HG03354 (cell line): ENCODE data around the gene PPP2R2C.

ENCODE experiments used
- ATAC-seq: cut with Tn5 transposase; IDR thresholded peaks from one replicate; pipeline ENCODE4 v1.9.1; 2021; ENCODE audit warnings: mild to moderate bottlenecking; ENCODE audit not compliant: unreplicated experiment, poor library complexity, severe bottlenecking

PPP2R2C gene

DNA sequence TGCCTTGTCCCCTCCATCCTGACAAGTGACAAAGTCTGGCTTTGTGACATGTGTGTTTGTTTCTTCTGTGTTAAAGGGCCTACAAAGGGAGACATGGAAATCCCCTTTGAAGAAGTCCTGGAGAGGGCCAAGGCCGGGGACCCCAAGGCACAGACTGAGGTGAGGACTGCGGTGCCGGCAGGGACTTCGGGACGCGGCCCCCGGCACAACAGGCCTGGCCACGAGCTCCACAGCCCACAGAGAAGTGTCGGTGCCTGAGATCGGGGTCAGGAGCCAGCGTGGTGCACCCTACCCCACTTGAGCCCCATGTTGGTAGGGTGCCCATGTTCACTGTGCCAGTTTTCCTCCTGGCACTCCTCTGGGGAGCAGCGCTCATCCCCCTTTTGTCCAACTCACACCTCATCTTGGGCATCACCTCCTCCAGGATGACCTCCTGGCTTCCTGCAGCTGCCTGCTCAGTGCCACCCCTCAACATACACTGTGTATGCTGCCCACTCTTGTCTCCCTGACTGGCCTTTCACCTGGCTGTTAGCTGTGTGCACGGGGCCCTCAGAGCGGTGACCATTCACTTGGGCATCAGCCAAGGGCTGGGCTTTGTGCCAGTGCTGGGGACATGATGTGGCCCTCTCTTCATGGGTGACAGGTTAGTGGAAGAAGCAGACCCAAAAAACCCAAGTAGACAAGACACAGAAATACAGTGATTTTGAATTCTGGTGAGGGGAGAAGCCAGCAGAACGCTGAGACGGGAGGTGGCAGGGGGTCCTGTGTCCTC, 185.2 kb downstream of the PPP2R2C start:
- ATAC-seq, result no peak

DNA sequence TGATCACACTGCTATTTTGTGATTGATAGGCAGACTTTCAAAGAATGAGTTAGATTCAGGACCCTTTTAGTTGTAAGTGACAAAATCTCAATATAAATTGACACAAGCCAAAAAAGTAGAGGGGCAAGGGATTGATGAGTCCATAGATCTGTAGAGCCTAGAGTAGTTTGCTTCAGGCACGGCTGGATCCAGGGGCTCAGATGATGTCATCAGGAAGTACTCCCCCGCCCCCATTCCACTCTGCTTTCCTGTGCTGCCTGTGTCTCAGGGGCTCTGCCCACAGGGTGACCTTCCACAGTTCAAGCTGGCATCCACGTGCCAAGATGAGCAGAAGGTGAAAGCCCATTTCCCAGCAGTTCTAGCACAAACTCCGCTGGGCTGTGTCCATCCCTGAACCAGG, 189.1 kb downstream of the PPP2R2C start:
- ATAC-seq, result no peak

DNA sequence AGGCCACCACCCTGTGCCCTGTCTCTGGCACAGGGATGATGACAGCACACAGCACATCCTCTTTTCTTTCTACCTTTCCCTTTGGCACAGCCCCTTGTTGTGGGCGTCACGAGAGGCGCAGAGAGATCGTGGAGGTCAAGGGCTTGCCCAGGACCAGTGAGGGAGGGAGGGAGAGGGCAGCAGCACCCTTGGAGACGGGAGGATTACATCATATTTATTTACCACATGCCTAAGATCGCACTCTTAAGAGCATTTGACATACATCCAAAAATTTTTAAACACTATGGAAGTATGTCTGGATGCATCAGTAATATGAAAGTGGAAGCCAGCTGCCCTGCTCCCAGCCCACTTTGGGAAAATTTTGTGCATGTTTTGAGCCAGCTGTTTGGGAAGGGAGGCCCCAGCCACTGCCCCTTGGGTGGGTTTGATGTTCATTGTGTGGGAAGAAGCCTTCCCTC, 190.1 kb downstream of the PPP2R2C start:
- ATAC-seq, result no peak

DNA sequence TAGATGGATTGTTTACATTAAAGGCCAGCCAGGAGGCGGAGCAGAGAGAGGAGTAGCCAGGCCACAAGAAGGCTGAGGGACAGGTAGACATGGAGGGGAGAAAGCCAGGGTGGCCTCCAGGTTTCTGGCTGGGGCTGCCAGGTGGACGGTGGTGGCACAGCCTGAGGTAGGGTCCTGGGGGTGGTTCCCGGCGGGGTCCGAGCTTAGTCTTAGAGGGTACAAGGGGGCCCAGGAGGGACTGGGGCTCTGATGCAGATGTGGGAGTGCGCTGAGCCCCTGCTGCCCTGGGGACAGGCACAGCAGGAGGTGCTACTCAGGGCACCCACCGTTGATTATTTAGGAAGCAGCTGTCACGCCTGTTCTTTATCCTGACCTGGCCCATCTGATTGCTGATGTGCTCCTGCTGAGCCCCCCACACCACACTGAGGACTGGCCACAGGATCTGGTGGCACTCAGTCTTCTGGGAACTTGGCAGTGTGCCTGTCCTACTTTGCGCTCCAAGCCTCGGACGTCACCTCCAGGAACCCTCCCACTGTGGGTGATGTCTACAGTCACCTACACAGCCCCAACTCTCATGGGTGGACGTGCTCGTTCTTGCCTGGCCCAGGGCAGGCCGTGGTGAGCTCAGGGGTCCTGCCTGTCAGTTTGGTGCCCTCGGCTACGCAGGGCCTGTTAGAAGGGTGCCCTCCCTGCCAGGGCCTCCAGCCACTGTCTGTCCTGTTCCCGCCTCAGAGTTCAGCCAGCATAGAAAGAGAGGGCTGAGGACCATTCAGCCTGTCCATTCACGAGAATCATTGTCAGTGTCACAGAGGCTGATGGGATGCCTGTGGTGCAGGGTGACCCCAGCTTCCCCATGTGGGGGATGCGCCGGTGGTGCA, 190.7 kb downstream of the PPP2R2C start:
- ATAC-seq, result no peak

DNA sequence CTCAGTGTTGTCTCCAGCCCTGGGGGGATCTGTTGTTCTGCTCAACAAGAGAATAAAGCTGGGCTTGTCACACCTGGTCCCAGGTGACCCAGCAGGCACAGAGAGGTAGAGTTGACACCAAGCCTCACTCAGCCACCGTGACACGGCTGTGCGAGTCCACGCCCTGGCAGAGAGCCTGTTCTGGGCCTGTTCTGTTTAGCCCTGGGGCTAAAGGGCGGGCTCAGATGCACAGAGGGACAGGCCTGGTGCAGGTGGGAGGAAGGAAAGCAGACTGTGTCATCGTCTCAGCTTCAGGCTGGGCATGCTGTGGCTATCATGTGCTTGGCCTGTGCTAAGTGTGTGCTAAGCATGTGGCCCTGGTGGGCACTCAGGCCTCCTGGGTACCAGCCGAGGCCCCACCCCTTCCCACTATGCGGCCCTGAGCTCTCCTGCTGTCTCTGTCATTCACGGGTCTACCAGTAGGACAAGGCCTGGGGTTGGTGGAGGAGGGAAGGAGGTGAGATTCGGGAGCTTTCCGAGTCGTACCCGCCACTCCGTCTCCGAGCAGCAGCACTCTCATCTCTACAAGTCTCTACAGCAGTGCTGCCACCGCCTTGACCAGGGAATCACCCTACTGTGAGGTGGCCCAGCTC, 191.9 kb downstream of the PPP2R2C start:
- ATAC-seq, result no peak

DNA sequence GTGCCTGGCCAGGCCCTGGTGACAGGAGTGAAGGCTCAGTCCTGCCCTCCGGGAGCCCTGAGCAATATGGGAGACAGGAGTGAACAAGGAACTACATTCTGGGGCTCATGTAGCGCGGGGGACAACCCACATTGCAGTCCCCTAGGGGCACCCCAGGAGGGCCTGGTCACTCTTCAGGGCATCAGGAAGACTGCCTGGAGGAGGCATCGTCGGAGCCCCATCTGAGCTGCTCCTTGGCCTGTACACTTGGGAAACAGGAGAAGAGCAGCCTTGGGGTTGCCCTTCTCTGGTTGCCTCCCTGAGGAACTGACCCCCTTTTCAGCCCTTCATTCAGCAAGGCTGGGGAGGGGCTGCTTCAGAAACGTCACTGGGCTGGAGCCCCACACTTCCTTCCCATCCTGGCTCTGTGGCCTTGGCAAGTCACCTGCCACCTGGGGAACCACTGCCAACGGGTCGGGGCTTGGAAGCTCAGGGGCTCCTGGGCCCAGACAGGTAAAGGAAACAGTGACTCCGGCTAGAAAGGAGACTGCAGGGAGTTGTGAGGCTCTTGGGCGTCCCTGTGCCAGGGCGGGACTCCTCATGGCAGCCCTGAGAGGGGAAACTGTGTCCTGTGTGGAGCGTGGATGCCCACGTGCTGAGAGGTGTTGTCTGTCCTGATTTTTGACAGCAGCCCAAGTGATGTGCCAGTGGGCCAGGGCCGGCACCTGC, 192.7 kb downstream of the PPP2R2C start:
- no peak for ATAC-seq

DNA sequence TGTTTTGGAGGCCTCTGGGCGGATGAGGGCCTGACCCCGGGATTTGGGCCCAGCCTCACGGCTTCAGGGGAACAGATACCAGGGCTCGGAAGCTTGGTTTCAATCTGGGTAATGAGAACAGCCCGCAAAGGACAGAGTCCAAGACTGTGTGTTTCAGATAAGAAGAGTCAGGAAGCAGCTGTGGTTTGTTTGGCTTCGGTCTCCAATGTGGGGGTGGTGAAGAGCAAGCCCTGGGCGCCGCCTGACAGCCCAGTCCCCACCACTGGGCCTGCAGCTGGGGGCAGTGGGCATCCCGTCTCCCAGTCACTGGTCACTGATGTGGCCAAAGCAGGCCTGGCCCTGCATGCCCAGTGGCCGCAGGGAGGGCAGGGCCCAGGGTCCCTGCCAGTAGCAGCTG, 193.6 kb downstream of the PPP2R2C start:
- peak; percentile 98 for ATAC-seq

DNA sequence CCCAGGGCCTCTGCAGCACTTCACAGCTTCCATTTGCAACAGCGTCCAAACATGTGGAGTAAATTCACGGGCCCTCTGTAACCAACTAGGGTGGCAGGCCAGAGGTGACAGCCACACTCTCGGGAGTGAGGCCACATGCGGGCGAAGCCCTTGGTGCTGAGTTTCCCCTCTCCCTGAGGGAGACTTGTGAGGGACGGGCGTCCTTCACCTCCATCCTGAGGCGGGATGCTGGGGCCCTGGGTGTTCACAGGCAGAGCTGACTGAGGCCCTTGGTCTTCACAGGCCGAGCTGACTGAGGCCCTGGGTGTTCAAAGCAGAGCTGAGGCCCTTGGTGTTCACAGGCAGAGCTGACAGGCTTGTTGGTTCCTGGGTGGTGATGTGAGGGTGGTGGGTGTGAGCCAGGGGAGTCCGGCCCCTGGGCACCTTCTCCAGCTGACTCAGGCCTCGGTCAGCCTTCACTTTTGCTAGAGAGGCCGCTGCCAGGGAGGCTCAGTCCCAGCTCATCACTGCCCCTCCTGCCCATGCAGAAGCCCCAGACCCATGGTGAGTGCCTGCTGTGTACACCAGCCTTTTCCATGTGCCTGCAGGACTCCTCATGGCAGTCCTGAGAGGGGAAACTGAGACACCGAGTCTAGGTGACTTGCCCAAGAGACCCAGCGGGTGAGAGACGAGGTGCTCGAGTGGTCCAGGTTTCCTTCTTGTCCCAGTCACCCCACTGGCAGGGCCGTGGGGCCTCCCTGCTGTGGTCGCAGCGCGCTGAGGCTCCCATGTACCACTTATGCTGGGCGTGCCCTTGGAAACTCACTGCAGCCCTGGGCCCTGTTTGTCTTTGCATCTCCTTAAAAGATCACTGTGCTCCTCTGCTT, 194.2 kb downstream of the PPP2R2C start:
- peak; percentile 5 for ATAC-seq

DNA sequence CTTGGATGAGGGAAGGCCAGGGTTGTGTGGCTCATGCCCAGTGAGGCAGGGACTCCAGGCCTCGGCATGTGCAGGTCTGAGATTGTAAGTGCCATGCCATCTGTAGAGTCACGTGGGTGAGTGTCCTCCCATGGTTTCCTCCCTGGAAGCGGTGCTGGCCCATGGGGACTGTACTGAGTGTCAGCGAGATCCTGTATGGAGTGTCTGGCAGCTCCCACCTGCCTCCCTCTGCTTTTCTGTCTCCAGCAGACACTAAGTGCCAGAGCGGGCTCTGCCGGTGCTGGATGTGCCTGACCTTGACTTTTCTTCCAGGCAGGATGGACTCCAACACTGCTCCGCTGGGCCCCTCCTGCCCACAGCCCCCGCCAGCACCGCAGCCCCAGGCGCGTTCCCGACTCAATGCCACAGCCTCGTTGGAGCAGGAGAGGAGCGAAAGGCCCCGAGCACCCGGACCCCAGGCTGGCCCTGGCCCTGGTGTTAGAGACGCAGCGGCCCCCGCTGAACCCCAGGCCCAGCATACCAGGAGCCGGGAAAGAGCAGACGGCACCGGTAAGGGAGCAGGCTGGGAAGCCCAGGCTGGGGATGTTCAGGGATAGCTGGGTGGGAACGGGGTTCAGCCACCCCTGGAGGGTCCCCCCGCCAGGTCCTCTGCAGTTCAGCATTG, 195.1 kb downstream of the PPP2R2C start:
- ATAC-seq, result no peak

DNA sequence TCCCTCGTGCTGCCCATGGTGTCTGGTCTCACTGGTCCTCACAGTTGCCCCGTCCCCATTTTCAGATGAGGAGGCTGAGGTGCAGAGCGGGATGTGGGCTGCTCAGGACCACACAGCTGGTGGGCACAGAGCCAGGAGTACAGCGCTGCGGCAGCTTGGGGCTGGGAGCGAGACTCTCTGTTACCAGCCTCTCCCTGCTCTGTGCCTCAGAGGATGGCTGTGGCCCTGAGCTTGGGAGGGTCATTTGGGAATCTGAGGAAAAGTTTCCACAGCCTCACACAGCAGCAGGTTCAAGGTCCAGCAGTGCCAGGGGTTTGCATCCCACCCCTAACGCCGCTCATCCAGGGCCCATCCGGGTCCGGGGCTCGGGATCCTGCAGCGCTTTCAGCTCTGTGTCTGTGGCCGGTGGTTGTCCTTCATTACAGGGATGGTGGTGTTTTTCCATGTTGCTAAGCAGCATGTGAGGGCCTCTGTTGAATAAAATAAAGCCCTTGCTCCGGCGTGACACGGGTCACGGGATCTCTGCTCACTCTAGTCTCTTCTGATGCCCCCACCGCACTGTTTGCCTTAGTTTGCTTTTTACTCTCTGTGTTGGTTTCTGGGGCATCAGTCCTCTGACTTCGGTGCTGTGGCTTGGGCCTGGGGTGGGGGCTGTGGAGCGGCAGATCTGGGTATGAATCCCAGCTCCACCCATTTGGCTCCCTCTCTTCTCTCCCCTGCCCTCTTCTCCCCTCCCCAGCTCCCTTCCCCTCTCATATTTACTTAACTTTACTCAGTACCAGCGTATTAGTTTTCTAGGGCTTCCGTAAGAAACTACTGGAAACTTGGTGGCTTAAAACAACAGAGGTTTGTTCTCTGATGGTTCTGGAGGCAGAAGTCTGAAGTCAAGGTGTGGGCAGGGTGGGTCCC, 196.3 kb downstream of the PPP2R2C start:
- ATAC-seq, result no peak

DNA sequence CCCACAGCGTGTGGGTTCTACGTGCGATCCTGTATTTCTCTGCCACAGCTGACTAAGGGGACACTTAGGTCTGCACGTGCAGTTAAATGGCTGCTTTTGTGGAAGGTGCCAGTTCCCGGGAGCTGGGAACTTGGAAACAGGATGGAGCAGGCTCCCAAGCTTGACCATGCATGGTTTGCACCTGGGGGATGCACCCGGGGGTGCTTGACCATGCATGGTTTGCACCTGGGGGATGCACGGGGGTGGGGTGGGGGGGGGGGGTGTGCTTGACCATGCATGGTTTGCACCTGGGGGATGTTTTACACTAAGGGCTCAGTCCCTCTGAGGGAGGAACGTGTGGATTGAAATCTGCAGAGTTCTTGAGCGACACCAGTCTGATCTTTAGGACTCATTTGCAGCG, 197.1 kb downstream of the PPP2R2C start:
- ATAC-seq, result no peak

DNA sequence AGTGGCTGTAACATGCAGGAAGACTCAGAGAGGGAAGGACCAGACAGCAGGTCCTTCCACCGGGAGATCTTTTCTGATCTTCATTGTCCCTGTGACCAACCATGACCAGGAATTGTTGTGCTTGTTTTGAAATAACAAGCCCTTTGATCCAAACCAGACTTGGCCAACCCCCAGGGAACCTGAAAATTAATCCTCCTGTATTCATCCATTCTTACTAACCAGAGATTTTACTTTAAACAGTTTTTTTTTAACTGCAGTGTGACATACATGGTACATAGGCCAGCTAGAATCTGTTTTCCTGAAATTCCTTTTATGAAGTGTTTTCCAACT, 198.8 kb downstream of the PPP2R2C start:
- no peak for ATAC-seq

DNA sequence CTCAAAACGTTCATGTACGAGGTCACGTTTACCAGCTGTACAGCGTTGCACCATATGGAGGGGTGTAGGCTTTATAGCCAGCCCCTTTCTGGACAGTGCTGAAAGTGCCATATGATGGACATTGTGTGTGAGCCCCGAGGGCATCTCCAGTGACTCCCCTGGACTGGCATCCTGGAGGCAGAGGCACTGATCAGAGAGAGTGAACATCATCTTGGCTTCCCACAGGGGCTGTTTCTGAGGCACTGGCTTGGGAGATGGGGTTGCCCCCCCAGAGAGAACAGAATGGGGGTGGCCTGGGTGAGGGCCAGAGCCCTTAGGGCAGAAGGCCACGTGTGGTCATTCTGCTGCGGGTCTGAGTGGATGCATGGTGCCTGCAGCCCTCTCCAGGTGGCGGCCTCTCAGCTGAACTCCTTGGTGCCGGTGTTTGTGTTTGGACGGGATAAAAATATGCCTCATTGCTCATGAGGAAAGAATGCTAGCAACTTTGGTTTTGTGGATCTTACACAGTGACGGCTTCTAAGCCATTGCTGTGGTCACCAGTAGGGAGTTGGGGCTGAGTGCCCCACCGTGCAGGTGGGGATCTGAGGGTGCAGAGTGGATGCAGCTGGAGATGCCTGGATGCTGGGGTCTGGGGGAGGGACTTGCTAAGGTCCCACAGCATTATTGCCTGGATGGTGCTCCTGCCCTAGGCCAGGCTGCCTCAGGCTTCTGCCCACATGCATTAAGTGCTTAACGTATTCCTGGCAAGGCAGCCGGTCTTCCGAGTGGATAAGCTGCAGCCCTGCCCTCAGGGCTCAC, 199.4 kb downstream of the PPP2R2C start:
- no peak for ATAC-seq

DNA sequence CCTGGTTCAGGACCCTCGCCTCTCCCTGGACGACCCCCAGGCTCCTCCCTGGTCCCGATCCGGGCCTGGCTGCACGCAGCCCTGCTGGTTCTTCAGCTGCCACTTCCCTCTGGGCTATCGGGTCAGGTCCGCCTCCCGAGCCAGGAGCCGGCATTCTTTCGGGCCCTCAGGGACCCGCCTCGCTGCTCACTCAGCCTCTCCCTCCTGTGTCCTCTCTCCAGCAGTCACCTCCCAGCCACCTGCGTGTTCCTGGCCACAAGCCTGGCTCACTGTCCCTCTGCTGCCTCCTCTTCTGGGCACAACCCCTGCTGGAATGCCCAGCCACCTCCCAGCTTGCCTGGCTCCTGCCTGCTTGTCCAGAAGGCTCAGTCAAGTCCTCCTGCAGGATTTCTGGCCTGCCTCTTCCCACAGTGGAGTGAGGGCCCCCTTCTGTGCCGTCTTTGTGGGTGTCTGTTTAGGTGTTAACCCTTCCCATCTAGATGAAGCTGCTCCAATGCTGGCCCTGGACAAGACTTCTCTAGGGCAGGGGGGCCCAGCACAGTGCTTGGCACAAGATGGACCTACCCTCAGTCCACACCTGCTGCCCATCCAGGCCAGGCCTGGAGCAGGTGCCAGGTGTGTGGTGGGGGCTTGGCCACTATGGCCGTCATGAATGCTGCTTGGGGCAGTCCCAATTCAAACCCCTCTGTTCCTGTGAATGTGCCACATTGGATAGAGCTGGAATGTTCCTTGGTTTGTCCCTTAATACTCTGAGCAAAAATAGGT, 200.5 kb downstream of the PPP2R2C start:
- no peak for ATAC-seq

DNA sequence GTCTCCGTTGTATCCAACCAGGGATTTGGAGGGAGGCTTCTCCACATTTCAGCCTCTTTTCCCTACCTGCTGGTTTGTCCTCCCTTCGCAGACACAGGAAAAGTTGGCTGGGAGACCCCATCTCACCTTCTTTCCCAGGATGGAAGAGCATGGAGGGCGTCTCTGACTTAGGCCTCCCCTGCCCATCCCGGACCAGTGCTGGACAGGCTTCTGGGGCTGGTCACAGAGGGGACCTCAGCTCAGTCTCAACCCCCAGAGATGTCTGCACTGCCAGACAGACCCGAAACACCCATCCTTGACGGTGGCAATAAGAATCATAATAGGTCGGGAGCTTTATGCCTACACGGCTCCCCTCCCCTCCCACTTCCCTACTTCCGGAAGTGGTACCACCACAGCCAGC, 201.2 kb downstream of the PPP2R2C start:
- no peak for ATAC-seq

DNA sequence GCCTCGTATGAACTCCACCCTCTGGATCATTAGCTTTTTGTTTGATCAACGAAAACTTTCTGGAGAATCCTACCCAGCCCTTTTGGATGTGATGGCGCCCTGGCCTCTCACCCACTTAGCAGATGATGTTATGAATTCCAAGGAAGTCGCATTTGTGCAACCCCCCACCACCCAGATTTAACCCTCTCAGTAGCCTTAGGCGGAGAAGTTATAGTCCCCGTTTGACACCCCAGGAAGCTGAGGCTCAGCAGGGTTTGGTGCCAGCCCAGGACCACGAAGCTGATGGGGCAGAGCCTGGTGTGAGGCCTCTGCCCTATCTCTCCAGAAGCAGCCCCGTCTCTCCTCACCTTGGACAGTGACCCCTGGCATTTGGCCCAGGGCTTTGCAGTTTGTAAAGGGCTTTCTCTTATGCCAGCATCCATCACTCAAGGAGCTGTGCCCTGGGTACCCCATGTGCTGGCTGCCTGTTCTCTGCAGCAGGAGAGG, 201.7 kb downstream of the PPP2R2C start:
- no peak for ATAC-seq
